Naive thymus-derived CD4-positive, alpha-beta T cell (primary cell): Measurements from ENCODE around the gene PITPNC1. TPM values are rescaled to one million over a fixed set of nuclear protein-coding genes. Genes with fewer than 3 reads are reported as not detected.
A peak's percentile ranks its signal among the peaks of the same experiment; 100 is the strongest.

ENCODE experiments used
- ATAC-seq: fragments of 150-1000 bp; cut with Tn5 transposase; 2 replicates; pipeline ENCODE4 v1.10.0; 2021; ENCODE audit warnings: mild to moderate bottlenecking, moderate library complexity
- CTCF ChIA-PET: fragments of 350-600 bp; sonication (Branson Sonifier 250); formaldehyde crosslinking; loops from one replicate; lab custom pipeline; 2021; ENCODE audit warnings: antibody characterized with exemption; lab: Charles Lee
- POLR2A ChIA-PET: fragments of 350-600 bp; sonication (Branson Sonifier 250); formaldehyde crosslinking; loops from one replicate; lab custom pipeline; 2021; ENCODE audit warnings: antibody characterized with exemption, inconsistent platforms; lab: Charles Lee
- DNase-seq, 9 donors: peaks; one replicate each; pipeline versions ENCODE4 v3.0.0 to v3.0.0-alpha.2; 2020 to 2022; ENCODE audit warnings: mixed read lengths in 1 of 9
- H3K27ac ChIP-seq: one replicate; pipeline ENCODE4 v1.7.0; 2013; ENCODE audit warnings: mild to moderate bottlenecking, low read depth, low read length, moderate library complexity
- H3K27me3 ChIP-seq, 2 donors: one replicate each; pipeline ENCODE4 v1.7.0; 2013; ENCODE audit warnings: low read length in 2 of 2, mild to moderate bottlenecking in 2 of 2, moderate library complexity in 2 of 2; ENCODE audit not compliant: control insufficient read depth in 2 of 2, insufficient read depth in 2 of 2
- H3K36me3 ChIP-seq, 3 experiments: 1 replicate in 2 of 3; 2 replicates in 1 of 3; pipeline ENCODE4 v1.7.0; 2013; ENCODE audit warnings: low read length in 3 of 3, mild to moderate bottlenecking in 3 of 3, moderate library complexity in 1 of 3; ENCODE audit not compliant: insufficient read depth in 3 of 3, control insufficient read depth in 2 of 3
- H3K4me1 ChIP-seq, 2 donors: one replicate each; pipeline ENCODE4 v1.7.0; 2013; ENCODE audit warnings: low read length in 2 of 2, mild to moderate bottlenecking in 2 of 2, moderate library complexity in 1 of 2; ENCODE audit not compliant: control insufficient read depth in 2 of 2, insufficient read depth in 2 of 2
- H3K4me3 ChIP-seq: 2 replicates; pipeline ENCODE4 v1.7.0; 2013; ENCODE audit warnings: mild to moderate bottlenecking, low read length
- H3K9me3 ChIP-seq, 3 experiments: 1 replicate in 2 of 3; 2 replicates in 1 of 3; pipeline ENCODE4 v1.7.0; 2013; ENCODE audit warnings: low read length in 3 of 3; ENCODE audit not compliant: control insufficient read depth in 2 of 3
- H3K27ac Mint-ChIP-seq, 9 donors: one replicate each; pipeline ENCODE4 v1.8.0; 2020 to 2022; ENCODE audit warnings: mixed read lengths in 9 of 9, mild to moderate bottlenecking in 8 of 9, moderate library complexity in 5 of 9, inconsistent platforms in 2 of 9
- H3K27me3 Mint-ChIP-seq, 5 donors: one replicate each; pipeline ENCODE4 v1.8.0; 2021 to 2022; ENCODE audit warnings: mixed read lengths in 5 of 5, mild to moderate bottlenecking in 1 of 5
- H3K36me3 Mint-ChIP-seq, 5 donors: one replicate each; pipeline ENCODE4 v1.8.0; 2020 to 2022; ENCODE audit warnings: mixed read lengths in 5 of 5, mild to moderate bottlenecking in 3 of 5, inconsistent platforms in 1 of 5
- H3K4me1 Mint-ChIP-seq, 7 donors: one replicate each; pipeline ENCODE4 v1.8.0; 2020 to 2022; ENCODE audit warnings: mixed read lengths in 7 of 7, mild to moderate bottlenecking in 3 of 7, inconsistent platforms in 1 of 7
- H3K4me3 Mint-ChIP-seq, 10 donors: one replicate each; pipeline ENCODE4 v1.8.0; 2020 to 2022; ENCODE audit warnings: mild to moderate bottlenecking in 10 of 10, mixed read lengths in 10 of 10, moderate library complexity in 6 of 10, inconsistent platforms in 2 of 10
- H3K9me3 Mint-ChIP-seq, 11 donors: one replicate each; pipeline ENCODE4 v1.8.0; 2020 to 2022; ENCODE audit warnings: mixed read lengths in 11 of 11, mild to moderate bottlenecking in 4 of 11, inconsistent platforms in 1 of 11, moderate library complexity in 1 of 11
- intact Hi-C, 2 donors: fragments of 100-400 bp; cut with micrococcal nuclease; formaldehyde crosslinking; loops; one replicate each; pipeline ENCODE4 v1.15.1; 2023
- polyA plus RNA-seq, 2 donors: library from polyadenylated mRNA; unstranded; fragments of 300-500 nt; fragmentation: Illumina TruSeq; gene quantifications; one replicate each; pipeline ENCODE4 v1.2.3, GENCODE V29; 2021
- total RNA-seq, 6 experiments: library from RNA in 5 of 6; stranded (reverse) in 5 of 6; gene quantifications; 1 replicate in 5 of 6; 2 replicates in 1 of 6; pipeline ENCODE4 v1.2.3 and lab custom pipeline; 2021 to 2026

Gene PITPNC1
- total and polyA plus RNA-seq, 7 experiments from 2014 or later = 53.1 to 148 (median 102) TPM

DNA sequence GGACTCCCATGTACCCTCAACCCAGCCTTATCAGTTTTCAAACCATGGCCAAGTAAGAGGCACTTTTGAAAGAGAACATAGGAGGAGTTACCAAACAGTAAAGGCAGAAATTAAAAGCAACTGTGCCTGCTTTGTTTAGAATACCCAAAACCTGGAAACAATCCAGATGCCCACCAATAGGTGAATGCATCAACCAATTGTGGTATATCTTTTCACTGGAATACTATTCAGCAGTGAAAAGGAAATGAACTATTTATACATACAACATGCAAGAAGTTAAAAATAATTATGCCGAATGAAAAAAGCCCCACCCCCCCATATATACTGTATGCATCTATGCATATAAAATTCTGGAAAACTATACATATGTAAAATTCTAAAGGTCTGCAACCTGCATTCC, 37.0 kb downstream of the PITPNC1 start:
- Mint-ChIP-seq H3K4me3 (peak overlapping the region in 1 of 10 donors; percentile 47), H3K27me3 (no peaks in the 10 kb centered on the region), H3K27ac (peak overlapping the region in 8 of 9 donors; percentile 5 to 83 (median 38)), H3K36me3 (peaks cover 4 to 25% (median 20%) of the 10 kb centered on the region in 5 donors), H3K9me3 (peaks cover 0 to 6% (median 0%) of the 10 kb centered on the region in 11 donors), H3K4me1 (peaks cover 18 to 96% (median 83%) of the 10 kb centered on the region in 7 donors)
- intact Hi-C loops = no loop called here
- ChIA-PET CTCF (no interaction called here), POLR2A (no interaction called here)
- Histone ChIP-seq H3K27me3 (no peaks in the 10 kb centered on the region), H3K4me3 (no peak overlapping the region), H3K36me3 (no peaks in the 10 kb centered on the region), H3K9me3 (no peaks in the 10 kb centered on the region), H3K27ac (no peak overlapping the region), H3K4me1 (peaks cover 8 to 27% of the 10 kb centered on the region in 2 donors)
- ATAC-seq (no peak), DNase-seq (no peak)

GRCh38 chr17:67414559-67414958, 37.5 kb downstream of the PITPNC1 start:
- Histone ChIP-seq H3K4me1 (peaks cover 8 to 31% of the 10 kb centered on the region in 2 donors), H3K27me3 (no peaks in the 10 kb centered on the region), H3K9me3 (no peaks in the 10 kb centered on the region), H3K36me3 (no peaks in the 10 kb centered on the region), H3K4me3 (no peak overlapping the region), H3K27ac (no peak overlapping the region)
- no peak overlapping the region for H3K4me3 Mint-ChIP-seq
- intact Hi-C loops = no loop called here
- no peak for DNase-seq
- no peaks in the 10 kb centered on the region for H3K27me3 Mint-ChIP-seq
- peaks cover 0 to 6% (median 0%) of the 10 kb centered on the region in 11 donors for H3K9me3 Mint-ChIP-seq
- peaks cover 19 to 96% (median 83%) of the 10 kb centered on the region in 7 donors for H3K4me1 Mint-ChIP-seq
- CTCF ChIA-PET = interaction anchor here (0.6 kb wide), 1 partner anchor 1782 kb away, joined by 3 read pairs; no protein-coding TSS in a partner anchor
- POLR2A ChIA-PET = no interaction called here
- peaks cover 4 to 25% (median 20%) of the 10 kb centered on the region in 5 donors for H3K36me3 Mint-ChIP-seq
- ATAC-seq = no peak
- H3K27ac Mint-ChIP-seq = peak overlapping the region in 6 of 9 donors; percentile 24 to 80 (median 60)

- POLR2A ChIA-PET = no interaction called here
- Mint-ChIP-seq H3K27ac (peak overlapping the region in 7 of 9 donors; percentile 0 to 80 (median 59)), H3K36me3 (peaks cover 4 to 22% (median 16%) of the 10 kb centered on the region in 5 donors), H3K27me3 (no peaks in the 10 kb centered on the region), H3K4me1 (peaks cover 26 to 96% (median 83%) of the 10 kb centered on the region in 7 donors), H3K4me3 (peak overlapping the region in 2 of 10 donors; percentile 4 to 12), H3K9me3 (peaks cover 0 to 6% (median 0%) of the 10 kb centered on the region in 11 donors)
- intact Hi-C loops = no loop called here
- no peaks in the 10 kb centered on the region for H3K36me3 ChIP-seq
- CTCF ChIA-PET = interaction anchor here (0.6 kb wide), 1 partner anchor 1783 kb away, joined by 3 read pairs; no protein-coding TSS in a partner anchor
- peaks cover 13 to 35% of the 10 kb centered on the region in 2 donors for H3K4me1 ChIP-seq
- ATAC-seq = no peak
- H3K4me3 ChIP-seq = no peak overlapping the region
- no peak overlapping the region for H3K27ac ChIP-seq
- no peaks in the 10 kb centered on the region for H3K9me3 ChIP-seq
- no peaks in the 10 kb centered on the region for H3K27me3 ChIP-seq
- no peak for DNase-seq
Observed at GRCh38 chr17:67415291-67415690, 38.2 kb downstream of the PITPNC1 start.

DNA sequence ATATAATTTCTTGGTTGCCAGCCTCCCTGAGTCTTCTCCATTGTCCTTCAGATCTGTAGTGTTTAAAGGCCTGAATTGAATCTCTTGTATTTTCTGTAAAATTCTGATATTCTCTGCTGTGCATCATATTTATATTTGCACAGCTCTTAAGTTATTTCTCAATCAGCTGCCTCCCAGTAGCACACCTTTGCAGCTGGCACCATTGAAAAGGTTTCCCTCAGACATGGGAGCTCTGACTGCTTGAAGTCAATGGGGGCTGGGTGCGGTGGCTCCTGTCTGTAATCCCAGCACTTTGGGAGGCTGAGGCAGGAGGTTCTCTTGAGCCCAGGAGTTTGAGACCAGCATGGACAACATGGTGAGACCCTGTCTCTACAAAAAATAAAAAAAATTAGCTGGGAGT, 40.4 kb downstream of the PITPNC1 start:
- ATAC-seq (no peak), DNase-seq (no peak)
- ChIA-PET POLR2A (interaction anchor here (1.1 to 12.9 kb wide), 4 partner anchors 10 to 56 kb away, joined by 3 to 214 read pairs (median 25); no protein-coding TSS in a partner anchor), CTCF (interaction anchor here (1.1 to 2.5 kb wide), 3 partner anchors 38 to 58 kb away, joined by 3 to 9 read pairs (median 4); partner anchors contain the start of gene PITPNC1)
- Histone ChIP-seq H3K4me3 (no peak overlapping the region), H3K36me3 (no peaks in the 10 kb centered on the region), H3K4me1 (peaks cover 27 to 42% of the 10 kb centered on the region in 2 donors), H3K9me3 (no peaks in the 10 kb centered on the region), H3K27ac (no peak overlapping the region), H3K27me3 (no peaks in the 10 kb centered on the region)
- no peaks in the 10 kb centered on the region for H3K27me3 Mint-ChIP-seq
- peak overlapping the region in 7 of 9 donors; percentile 38 to 97 (median 93) for H3K27ac Mint-ChIP-seq
- peaks cover 0 to 6% (median 0%) of the 10 kb centered on the region in 11 donors for H3K9me3 Mint-ChIP-seq
- peaks cover 4 to 19% (median 14%) of the 10 kb centered on the region in 5 donors for H3K36me3 Mint-ChIP-seq
- no peak overlapping the region for H3K4me3 Mint-ChIP-seq
- intact Hi-C loops = no loop called here
- peaks cover 40 to 99% (median 87%) of the 10 kb centered on the region in 7 donors for H3K4me1 Mint-ChIP-seq

- POLR2A ChIA-PET = interaction anchor here (0.7 to 12.9 kb wide), 6 partner anchors 16 to 53 kb away, joined by 3 to 214 read pairs (median 12); no protein-coding TSS in a partner anchor
- no peaks in the 10 kb centered on the region for H3K27me3 Mint-ChIP-seq
- H3K4me1 ChIP-seq = peaks cover 51 to 70% of the 10 kb centered on the region in 2 donors
- H3K4me3 Mint-ChIP-seq = peak overlapping the region; percentile 22 to 77 (median 56)
- H3K4me3 ChIP-seq = no peak overlapping the region
- peaks cover 0 to 4% (median 0%) of the 10 kb centered on the region in 11 donors for H3K9me3 Mint-ChIP-seq
- intact Hi-C loops = loop anchor here (2.0 kb wide), 2 partner anchors 18 to 30 kb away; no protein-coding TSS in a partner anchor
- H3K9me3 ChIP-seq = no peaks in the 10 kb centered on the region
- H3K27me3 ChIP-seq = no peaks in the 10 kb centered on the region
- peaks cover 0 to 15% (median 10%) of the 10 kb centered on the region in 5 donors for H3K36me3 Mint-ChIP-seq
- peak overlapping the region; percentile 90 to 99 (median 97) for H3K27ac Mint-ChIP-seq
- no peaks in the 10 kb centered on the region for H3K36me3 ChIP-seq
- ATAC-seq (no peak), DNase-seq (no peak)
- CTCF ChIA-PET = interaction anchor here (0.9 to 4.1 kb wide), 6 partner anchors 10 to 55 kb away, joined by 3 to 20 read pairs (median 6); no protein-coding TSS in a partner anchor
- H3K4me1 Mint-ChIP-seq = peaks cover 51 to 99% (median 85%) of the 10 kb centered on the region in 7 donors
- H3K27ac ChIP-seq = peak overlapping the region; percentile 82
Observed at GRCh38 chr17:67420994-67421393, 43.9 kb downstream of the PITPNC1 start.

DNA sequence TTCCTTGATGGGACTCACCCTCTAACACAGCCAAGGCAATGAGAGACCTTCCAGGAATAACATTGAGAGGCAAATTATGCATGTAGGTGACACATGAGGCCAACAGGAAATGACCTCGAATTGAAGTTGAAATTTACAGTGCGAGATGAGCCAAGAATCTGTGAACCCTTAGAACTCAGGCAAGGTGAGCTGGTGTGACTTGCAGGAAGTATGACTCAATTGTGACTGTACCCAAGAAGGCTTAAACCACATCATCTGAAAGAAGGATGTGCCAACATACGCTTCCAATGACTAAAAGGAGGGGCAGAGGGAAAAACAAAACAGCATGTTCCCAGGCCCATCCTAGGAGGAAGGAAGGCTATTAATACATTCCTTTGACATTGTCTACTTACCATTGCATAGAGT, 44.8 kb downstream of the PITPNC1 start:
- Histone ChIP-seq H3K9me3 (no peaks in the 10 kb centered on the region), H3K27ac (peak overlapping the region; percentile 82), H3K27me3 (no peaks in the 10 kb centered on the region), H3K4me1 (peaks cover 51 to 71% of the 10 kb centered on the region in 2 donors), H3K4me3 (peak overlapping the region; percentile 19), H3K36me3 (no peaks in the 10 kb centered on the region)
- ChIA-PET POLR2A (interaction anchor here (0.9 to 12.9 kb wide), 11 partner anchors 9 to 52 kb away, joined by 3 to 214 read pairs (median 6); partner anchors contain the start of gene PITPNC1), CTCF (interaction anchor here (1.0 to 4.1 kb wide), 8 partner anchors 11 to 53 kb away, joined by 3 to 20 read pairs (median 7); no protein-coding TSS in a partner anchor)
- DNase-seq (peak in 8 of 9 donors; percentile 46 to 86 (median 82)), ATAC-seq (peak; percentile 97)
- Mint-ChIP-seq H3K27me3 (no peaks in the 10 kb centered on the region), H3K4me3 (peak overlapping the region; percentile 8 to 79 (median 69)), H3K9me3 (peaks cover 0 to 4% (median 0%) of the 10 kb centered on the region in 11 donors), H3K27ac (peak overlapping the region; percentile 90 to 99 (median 97)), H3K4me1 (peaks cover 54 to 100% (median 87%) of the 10 kb centered on the region in 7 donors), H3K36me3 (peaks cover 0 to 19% (median 14%) of the 10 kb centered on the region in 5 donors)
- intact Hi-C loops = loop anchor here (1.0 to 2.0 kb wide), 12 partner anchors 9 to 53 kb away; partner anchors contain the start of gene PITPNC1 (in 1 of the 2)
